Measurements from ENCODE around the gene UTP4.

Gene UTP4

GRCh38 chr16:69132424-69133252, at the start of gene UTP4, which contains the start of gene CHTF8:
UTP4 (plus strand) TSS chr16:69132649; CDS start chr16:69133460, 811 bp downstream.
CHTF8 (minus strand) TSS chr16:69132588; CDS start chr16:69121458, 11,130 bp downstream.
- DNase-seq (ENCODE audit: low spot score), result peak; percentile 88

GRCh38 chr16:69083306-69083941, 49.0 kb upstream of the UTP4 start:
- no peak for DNase-seq (ENCODE audit: low spot score)

GRCh38 chr16:69084289-69084688, 48.2 kb upstream of the UTP4 start:
- DNase-seq (ENCODE audit: low spot score), result no peak

- DNase-seq (ENCODE audit: low spot score), result no peak
Observed at GRCh38 chr16:69085032-69085695, 47.3 kb upstream of the UTP4 start.

- no peak for DNase-seq (ENCODE audit: low spot score)
Observed at GRCh38 chr16:69087161-69087581, 45.3 kb upstream of the UTP4 start.

GRCh38 chr16:69088684-69089083, 43.8 kb upstream of the UTP4 start:
- DNase-seq (ENCODE audit: low spot score), result no peak

- DNase-seq (ENCODE audit: low spot score), result no peak
Observed at GRCh38 chr16:69089091-69089910, 43.1 kb upstream of the UTP4 start.

GRCh38 chr16:69093974-69094373, 38.5 kb upstream of the UTP4 start:
- DNase-seq (ENCODE audit: low spot score), result no peak

GRCh38 chr16:69094501-69094900, 37.9 kb upstream of the UTP4 start:
- DNase-seq (ENCODE audit: low spot score), result no peak

GRCh38 chr16:69095193-69095592, 37.3 kb upstream of the UTP4 start:
- no peak for DNase-seq (ENCODE audit: low spot score)

- no peak for DNase-seq (ENCODE audit: low spot score)
Observed at GRCh38 chr16:69100071-69100691, 32.3 kb upstream of the UTP4 start.

GRCh38 chr16:69105501-69106361, 26.7 kb upstream of the UTP4 start, which contains the start of gene HAS3:
HAS3 (plus strand) TSS chr16:69105653; CDS start chr16:69109396, 3,743 bp downstream.
- no peak for DNase-seq (ENCODE audit: low spot score)

GRCh38 chr16:69106491-69107315, 25.7 kb upstream of the UTP4 start:
- no peak for DNase-seq (ENCODE audit: low spot score)

GRCh38 chr16:69107316-69107962, 25.0 kb upstream of the UTP4 start:
- no peak for DNase-seq (ENCODE audit: low spot score)

- no peak for DNase-seq (ENCODE audit: low spot score)
Observed at GRCh38 chr16:69108064-69108904, 24.2 kb upstream of the UTP4 start.

GRCh38 chr16:69108905-69109252, 23.6 kb upstream of the UTP4 start:
- DNase-seq (ENCODE audit: low spot score), result no peak

- DNase-seq (ENCODE audit: low spot score), result no peak
Observed at GRCh38 chr16:69109486-69110270, 22.8 kb upstream of the UTP4 start.

All from NAMALWA (cell line).